Gastrocnemius medialis (tissue), 4 donors: ENCODE results near the gene VAX1.

Experiments
- POLR2A ChIP-seq, 2 donors: fragments of 450-650 bp; IDR thresholded peaks; one replicate each; pipeline ENCODE4 v1.6.1; 2017; ENCODE audit warnings: antibody characterized with exemption in 2 of 2, mild to moderate bottlenecking in 2 of 2, moderate library complexity in 2 of 2
- TF ChIP-seq, protein P1 (sequence below), 5 experiments: fragments of 450-650 bp in 3 of 5; fragments of 200-600 bp in 2 of 5; sonication (generic) in 2 of 5; IDR thresholded peaks in 4 of 5; conservative IDR thresholded peaks in 1 of 5; 1 replicate in 4 of 5; 2 replicates in 1 of 5; pipeline ENCODE4 v1.5.1; 2016 to 2019; ENCODE audit warnings: antibody characterized with exemption in 5 of 5, mild to moderate bottlenecking in 3 of 5, moderate library complexity in 3 of 5

DNA sequence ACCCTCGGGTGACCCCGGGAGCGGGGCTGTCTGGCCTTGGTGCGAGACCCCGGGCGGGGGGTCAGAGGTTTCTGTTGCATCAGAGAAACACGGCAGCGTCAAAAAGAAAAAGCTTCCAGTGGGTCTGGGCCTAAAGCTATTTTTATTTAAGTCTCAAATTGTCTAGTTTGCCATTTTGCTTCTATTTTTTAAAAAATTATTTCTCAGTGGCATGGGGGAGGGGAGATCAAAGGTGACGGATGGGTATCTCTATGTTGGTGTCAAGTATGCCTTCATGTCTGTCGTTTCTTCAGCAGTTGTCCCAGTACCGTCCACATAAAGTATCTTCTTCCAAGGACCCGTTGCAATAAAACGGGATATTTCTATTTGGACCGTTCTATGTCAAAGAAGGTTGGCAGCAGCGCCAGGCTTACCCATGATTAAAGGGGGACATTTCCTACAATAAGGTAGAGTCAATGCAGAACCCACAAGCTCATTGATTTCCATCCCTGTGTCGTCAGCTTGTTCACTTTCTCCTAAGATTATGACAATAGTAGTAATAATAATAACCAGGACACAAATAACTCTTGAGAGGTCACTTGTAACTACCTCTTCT, 26.0 kb upstream of the VAX1 start:
- TF ChIP-seq, protein P1, sequence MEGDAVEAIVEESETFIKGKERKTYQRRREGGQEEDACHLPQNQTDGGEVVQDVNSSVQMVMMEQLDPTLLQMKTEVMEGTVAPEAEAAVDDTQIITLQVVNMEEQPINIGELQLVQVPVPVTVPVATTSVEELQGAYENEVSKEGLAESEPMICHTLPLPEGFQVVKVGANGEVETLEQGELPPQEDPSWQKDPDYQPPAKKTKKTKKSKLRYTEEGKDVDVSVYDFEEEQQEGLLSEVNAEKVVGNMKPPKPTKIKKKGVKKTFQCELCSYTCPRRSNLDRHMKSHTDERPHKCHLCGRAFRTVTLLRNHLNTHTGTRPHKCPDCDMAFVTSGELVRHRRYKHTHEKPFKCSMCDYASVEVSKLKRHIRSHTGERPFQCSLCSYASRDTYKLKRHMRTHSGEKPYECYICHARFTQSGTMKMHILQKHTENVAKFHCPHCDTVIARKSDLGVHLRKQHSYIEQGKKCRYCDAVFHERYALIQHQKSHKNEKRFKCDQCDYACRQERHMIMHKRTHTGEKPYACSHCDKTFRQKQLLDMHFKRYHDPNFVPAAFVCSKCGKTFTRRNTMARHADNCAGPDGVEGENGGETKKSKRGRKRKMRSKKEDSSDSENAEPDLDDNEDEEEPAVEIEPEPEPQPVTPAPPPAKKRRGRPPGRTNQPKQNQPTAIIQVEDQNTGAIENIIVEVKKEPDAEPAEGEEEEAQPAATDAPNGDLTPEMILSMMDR (IDR thresholded peaks at IDR 0.05 in 4 of 5, conservative IDR thresholded peaks at IDR 0.05 in 1 of 5): no peak
- TF ChIP-seq POLR2A (IDR thresholded peaks at IDR 0.05): no peak
